ENCODE data around the gene ULK4.

Gene ULK4

GRCh38 chr3:41216993-41217392, 744.9 kb downstream of the ULK4 start:
- DNase-seq (ENCODE audit: low spot score in 2 of 2) = peak; percentile 9 to 46
- Histone ChIP-seq H3K4me1 (peaks cover 49% of the 10 kb centered on the region), H3K4me3 (no peak overlapping the region), H3K9me3 (no peaks in the 10 kb centered on the region), H3K36me3 (replicated peaks) (no peaks in the 10 kb centered on the region), H3K27me3 (ENCODE audit: low read depth) (no peaks in the 10 kb centered on the region)
- in situ Hi-C loops (cut with MboI; ENCODE audit: low sequenced_read_pairs) = no loop called here

GRCh38 chr3:41216422-41216821, 745.5 kb downstream of the ULK4 start:
- Histone ChIP-seq H3K36me3 (replicated peaks) (no peaks in the 10 kb centered on the region), H3K27me3 (ENCODE audit: low read depth) (no peaks in the 10 kb centered on the region), H3K9me3 (no peaks in the 10 kb centered on the region), H3K4me1 (peaks cover 49% of the 10 kb centered on the region), H3K4me3 (no peak overlapping the region)
- DNase-seq (ENCODE audit: low spot score in 2 of 2) = no peak
- in situ Hi-C loops (cut with MboI; ENCODE audit: low sequenced_read_pairs) = no loop called here

- no peaks in the 10 kb centered on the region for H3K36me3 ChIP-seq (replicated peaks)
- H3K27me3 ChIP-seq (ENCODE audit: low read depth) = no peaks in the 10 kb centered on the region
- H3K4me1 ChIP-seq = peaks cover 49% of the 10 kb centered on the region
- no peak overlapping the region for H3K4me3 ChIP-seq
- no peaks in the 10 kb centered on the region for H3K9me3 ChIP-seq
- peak in 1 of 2 experiments; percentile 30 for DNase-seq (ENCODE audit: low spot score in 2 of 2)
- in situ Hi-C loops (cut with MboI; ENCODE audit: low sequenced_read_pairs) = no loop called here
These were observed 748.3 kb downstream of the ULK4 start for GRCh38 chr3:41213588-41213987.

GRCh38 chr3:41212088-41212487, 749.8 kb downstream of the ULK4 start:
- no peak overlapping the region for H3K4me3 ChIP-seq
- DNase-seq (ENCODE audit: low spot score in 2 of 2) = no peak
- in situ Hi-C loops (cut with MboI; ENCODE audit: low sequenced_read_pairs) = no loop called here
- H3K9me3 ChIP-seq = no peaks in the 10 kb centered on the region
- peaks cover 49% of the 10 kb centered on the region for H3K4me1 ChIP-seq
- no peaks in the 10 kb centered on the region for H3K27me3 ChIP-seq (ENCODE audit: low read depth)
- no peaks in the 10 kb centered on the region; the same call in 1 of the 2 replicates for H3K36me3 ChIP-seq (replicated peaks)

- H3K4me1 ChIP-seq = peaks cover 49% of the 10 kb centered on the region
- H3K9me3 ChIP-seq = no peaks in the 10 kb centered on the region
- in situ Hi-C loops (cut with MboI; ENCODE audit: low sequenced_read_pairs) = no loop called here
- no peaks in the 10 kb centered on the region for H3K27me3 ChIP-seq (ENCODE audit: low read depth)
- H3K4me3 ChIP-seq = no peak overlapping the region
- DNase-seq (ENCODE audit: low spot score in 2 of 2) = no peak
- H3K36me3 ChIP-seq (replicated peaks) = no peaks in the 10 kb centered on the region; the same call in 1 of the 2 replicates
These were observed 750.9 kb downstream of the ULK4 start for GRCh38 chr3:41210966-41211365.

- no peaks in the 10 kb centered on the region; the same call in 1 of the 2 replicates for H3K36me3 ChIP-seq (replicated peaks)
- no peak overlapping the region for H3K4me3 ChIP-seq
- no peak for DNase-seq (ENCODE audit: low spot score in 2 of 2)
- peaks cover 44% of the 10 kb centered on the region for H3K4me1 ChIP-seq
- H3K9me3 ChIP-seq = no peaks in the 10 kb centered on the region
- in situ Hi-C loops (cut with MboI; ENCODE audit: low sequenced_read_pairs) = no loop called here
- H3K27me3 ChIP-seq (ENCODE audit: low read depth) = no peaks in the 10 kb centered on the region
These were observed 752.3 kb downstream of the ULK4 start for GRCh38 chr3:41209646-41210045.

- no peak for DNase-seq (ENCODE audit: low spot score in 2 of 2)
- no peak overlapping the region for H3K4me3 ChIP-seq
- no peaks in the 10 kb centered on the region; the same call in 1 of the 2 replicates for H3K36me3 ChIP-seq (replicated peaks)
- no peaks in the 10 kb centered on the region for H3K9me3 ChIP-seq
- no peaks in the 10 kb centered on the region for H3K27me3 ChIP-seq (ENCODE audit: low read depth)
- in situ Hi-C loops (cut with MboI; ENCODE audit: low sequenced_read_pairs) = no loop called here
- H3K4me1 ChIP-seq = peaks cover 35% of the 10 kb centered on the region
These were observed 753.2 kb downstream of the ULK4 start for GRCh38 chr3:41208507-41209220.

- no peaks in the 10 kb centered on the region; the same call in 1 of the 2 replicates for H3K36me3 ChIP-seq (replicated peaks)
- H3K27me3 ChIP-seq (ENCODE audit: low read depth) = no peaks in the 10 kb centered on the region
- in situ Hi-C loops (cut with MboI; ENCODE audit: low sequenced_read_pairs) = no loop called here
- no peak overlapping the region for H3K4me3 ChIP-seq
- H3K9me3 ChIP-seq = no peaks in the 10 kb centered on the region
- no peak for DNase-seq (ENCODE audit: low spot score in 2 of 2)
- H3K4me1 ChIP-seq = peaks cover 29% of the 10 kb centered on the region
These were observed 754.5 kb downstream of the ULK4 start for GRCh38 chr3:41207355-41207754.

GRCh38 chr3:41205591-41205990, 756.3 kb downstream of the ULK4 start:
- in situ Hi-C loops (cut with MboI; ENCODE audit: low sequenced_read_pairs) = no loop called here
- H3K36me3 ChIP-seq (replicated peaks) = no peaks in the 10 kb centered on the region; the same call in 1 of the 2 replicates
- peaks cover 32% of the 10 kb centered on the region for H3K4me1 ChIP-seq
- no peaks in the 10 kb centered on the region for H3K9me3 ChIP-seq
- no peaks in the 10 kb centered on the region for H3K27me3 ChIP-seq (ENCODE audit: low read depth)
- DNase-seq (ENCODE audit: low spot score in 2 of 2) = no peak
- H3K4me3 ChIP-seq = no peak overlapping the region

- Histone ChIP-seq H3K27me3 (ENCODE audit: low read depth) (no peaks in the 10 kb centered on the region), H3K4me3 (no peak overlapping the region), H3K36me3 (replicated peaks) (no peaks in the 10 kb centered on the region; the same call in 1 of the 2 replicates), H3K4me1 (peaks cover 32% of the 10 kb centered on the region), H3K9me3 (no peaks in the 10 kb centered on the region)
- DNase-seq (ENCODE audit: low spot score in 2 of 2) = no peak
- in situ Hi-C loops (cut with MboI; ENCODE audit: low sequenced_read_pairs) = no loop called here
These were observed 757.5 kb downstream of the ULK4 start for GRCh38 chr3:41204369-41204768.

- Histone ChIP-seq H3K9me3 (no peaks in the 10 kb centered on the region), H3K27me3 (ENCODE audit: low read depth) (no peaks in the 10 kb centered on the region), H3K4me1 (peaks cover 32% of the 10 kb centered on the region), H3K4me3 (no peak overlapping the region; the same call in 1 of the 2 replicates), H3K36me3 (replicated peaks) (no peaks in the 10 kb centered on the region; the same call in 1 of the 2 replicates)
- in situ Hi-C loops (cut with MboI; ENCODE audit: low sequenced_read_pairs) = no loop called here
- peak; percentile 16 for DNase-seq (ENCODE audit: low spot score in 2 of 2)
These were observed 759.0 kb downstream of the ULK4 start for GRCh38 chr3:41202834-41203345.

GRCh38 chr3:41202075-41202833, 759.6 kb downstream of the ULK4 start:
- H3K4me3 ChIP-seq = peak overlapping the region; percentile 92
- peaks cover 27% of the 10 kb centered on the region for H3K4me1 ChIP-seq

GRCh38 chr3:41200669-41201021, 761.3 kb downstream of the ULK4 start:
- Histone ChIP-seq H3K36me3 (replicated peaks) (no peaks in the 10 kb centered on the region), H3K4me3 (peak overlapping the region; percentile 92), H3K27me3 (ENCODE audit: low read depth) (no peaks in the 10 kb centered on the region), H3K4me1 (peaks cover 13% of the 10 kb centered on the region), H3K9me3 (no peaks in the 10 kb centered on the region)
- in situ Hi-C loops (cut with MboI; ENCODE audit: low sequenced_read_pairs) = no loop called here
- peak; percentile 63 to 73 for DNase-seq (ENCODE audit: low spot score in 2 of 2)

More at GRCh38 chr3:41202075-41202833, 759.6 kb downstream of the ULK4 start:
- DNase-seq (ENCODE audit: low spot score in 2 of 2) = peak; percentile 31 to 67
- in situ Hi-C loops (cut with MboI; ENCODE audit: low sequenced_read_pairs) = no loop called here
- H3K9me3 ChIP-seq = no peaks in the 10 kb centered on the region
- H3K27me3 ChIP-seq (ENCODE audit: low read depth) = no peaks in the 10 kb centered on the region
- H3K36me3 ChIP-seq (replicated peaks) = no peaks in the 10 kb centered on the region

All from HAP-1 (cell line).